HepG2 (cell line): Measurements from ENCODE around the gene TSPAN7. TPM values are rescaled to one million over a fixed set of nuclear protein-coding genes. Genes with fewer than 3 reads are reported as not detected.

Experiments used
- ATAC-seq: fragments of 200-7000 bp; cut with Tn5 transposase; 3 replicates; pipeline ENCODE4 v1.9.1; 2020; ENCODE audit warnings: mild to moderate bottlenecking, moderate library complexity
- BruUV-seq: library from RNA; stranded (reverse); fragments of 400-500 nt; replicated peaks from 2 replicates; lab custom pipeline; 2021; lab: Mats Ljungman, UMichigan
- CTCF ChIA-PET: fragments of 300-600 bp; formaldehyde crosslinking; extraction: SDS; loops from one replicate; lab custom pipeline; 2021; ENCODE audit warnings: low total read pairs, inconsistent platforms, low intra/inter-chr PET ratio; lab: Yijun Ruan, JAX
- POLR2A ChIA-PET: fragments of 350-600 bp; sonication (Branson Sonifier 250); formaldehyde crosslinking; loops from one replicate; lab custom pipeline; 2020; ENCODE audit warnings: antibody characterized with exemption, inconsistent platforms; lab: Yijun Ruan, JAX
- DNase-seq: peaks from one replicate; pipeline ENCODE4 v3.0.0-alpha.2; 2015; ENCODE audit warnings: low spot score
- FAIRE-seq: peaks from 3 replicates; lab custom pipeline; 2011; peaks lifted over from hg19 to GRCh38; lab: Jason Lieb, UNC
- H2AFZ ChIP-seq: one replicate; pipeline ENCODE4 v1.6.1; 2011; ENCODE audit warnings: low read length, inconsistent platforms
- H3K27ac ChIP-seq: fragments of 300-600 bp; 3 replicates; pipeline ENCODE4 v1.8.0; 2011; ENCODE audit warnings: mixed run types, mild to moderate bottlenecking, mixed read lengths, low read length, inconsistent platforms; ENCODE audit not compliant: insufficient read depth; ENCODE audit errors: extremely low read length
- H3K27me3 ChIP-seq, 2 experiments: fragments of 200-600 bp in 1 of 2; 2 replicates in 1 of 2; 3 replicates in 1 of 2; pipeline versions ENCODE4 v1.6.0 to v1.8.0; 2011; ENCODE audit warnings: low read length in 2 of 2, mild to moderate bottlenecking in 2 of 2, moderate library complexity in 2 of 2, inconsistent platforms in 1 of 2; ENCODE audit not compliant: insufficient read depth in 2 of 2, control insufficient read depth in 1 of 2
- H3K36me3 ChIP-seq, 2 experiments: fragments of 200-600 bp in 1 of 2; replicated peaks in 1 of 2; 2 replicates in 1 of 2; 3 replicates in 1 of 2; pipeline versions ENCODE4 v1.5.1 to v1.8.0; 2011; ENCODE audit warnings: low read length in 2 of 2, inconsistent platforms in 1 of 2; ENCODE audit not compliant: insufficient read depth in 2 of 2, control insufficient read depth in 1 of 2
- H3K4me1 ChIP-seq: 2 replicates; pipeline ENCODE4 v1.5.1; 2012; ENCODE audit warnings: low read length, inconsistent platforms; ENCODE audit not compliant: insufficient read depth
- H3K4me2 ChIP-seq: 2 replicates; pipeline ENCODE4 v1.6.0; 2011; ENCODE audit warnings: low read depth, low read length, inconsistent platforms
- H3K4me3 ChIP-seq, 3 experiments: fragments of 200-600 bp in 1 of 3; sonication (generic), shearing (Covaris generic) in 1 of 3; replicated peaks in 1 of 3; 2 replicates each; pipeline ENCODE4 v1.5.1; 2011 to 2016; ENCODE audit warnings: low read length in 3 of 3, inconsistent platforms in 2 of 3, low read depth in 2 of 3, mild to moderate bottlenecking in 2 of 3, control low read depth in 1 of 3, mixed read lengths in 1 of 3; ENCODE audit not compliant: insufficient read depth in 1 of 3
- H3K79me2 ChIP-seq: one replicate; pipeline ENCODE4 v1.6.1; 2011; ENCODE audit warnings: low read length, inconsistent platforms; ENCODE audit not compliant: insufficient read depth
- H3K9ac ChIP-seq: 2 replicates; pipeline ENCODE4 v1.6.0; 2011; ENCODE audit warnings: mild to moderate bottlenecking, low read depth, low read length, inconsistent platforms; ENCODE audit not compliant: insufficient read depth
- H3K9me3 ChIP-seq: 2 replicates; pipeline ENCODE4 v1.5.1; 2012; ENCODE audit warnings: mild to moderate bottlenecking, low read length
- H4K20me1 ChIP-seq: 2 replicates; pipeline ENCODE4 v1.6.0; 2011; ENCODE audit warnings: inconsistent platforms, mild to moderate bottlenecking, low read length, moderate library complexity; ENCODE audit not compliant: insufficient read depth
- NFYC ChIP-seq: IDR thresholded peaks from 2 replicates; pipeline ENCODE4 v1.6.1; 2016; ENCODE audit warnings: missing genetic modification reagents, missing compliant biosample characterization
- PAF1 ChIP-seq: IDR thresholded peaks from 2 replicates; pipeline ENCODE4 v1.6.1; 2016; ENCODE audit warnings: missing genetic modification reagents, missing compliant biosample characterization
- PBX3 ChIP-seq: sonication (generic); formaldehyde crosslinking; IDR thresholded peaks from 2 replicates; pipeline ENCODE4 v1.8.1; 2023; ENCODE audit warnings: missing genetic modification reagents, inconsistent platforms, borderline replicate concordance
- ZNF512B ChIP-seq: sonication (generic); formaldehyde crosslinking; IDR thresholded peaks from 2 replicates; pipeline ENCODE4 v1.5.1; 2020; ENCODE audit warnings: missing genetic modification reagents, mild to moderate bottlenecking, borderline replicate concordance
- ZNF552 ChIP-seq: sonication (generic); formaldehyde crosslinking; IDR thresholded peaks from 2 replicates; pipeline ENCODE4 v1.9.0; 2022; ENCODE audit warnings: missing genetic modification reagents, mild to moderate bottlenecking, borderline replicate concordance
- ZNF558 ChIP-seq: sonication (generic); formaldehyde crosslinking; IDR thresholded peaks from 2 replicates; pipeline ENCODE4 v1.9.0; 2022; ENCODE audit warnings: mild to moderate bottlenecking, missing genetic modification reagents, borderline replicate concordance
- WGBS: methylation state at CpG from one replicate; pipeline ENCODE4 v1.1.6; 2017; ENCODE audit warnings: low lambda C conversion rate; 5-methylcytosine and 5-hydroxymethylcytosine counted together
- in situ Hi-C: cut with HindIII; loops from 2 replicates; pipeline ENCODE4 v1.10.0; 2017; ENCODE audit warnings: low pct_unique_long_range_greater_than_20kb; ENCODE audit not compliant: extremely low pct_ligation_motif_present
- intact Hi-C: fragments of 100-400 bp; cut with micrococcal nuclease; formaldehyde crosslinking; loops from one replicate; pipeline ENCODE4 v1.10.0; 2022; ENCODE audit not compliant: unreplicated experiment
- polyA plus RNA-seq, 8 experiments: library from polyadenylated mRNA; depleted of rRNA in 3 of 8; stranded (reverse) in 7 of 8; unstranded in 1 of 8; fragments of >200 nt; fragmentation: Illumina TruSeq in 4 of 8; extraction: Trizol in 4 of 8; gene quantifications; 2 replicates each; pipeline versions ENCODE4 v1.2.1 to v1.2.3, GENCODE V29; 2011 to 2016; ENCODE audit warnings: low read depth in 4 of 8, missing spikeins in 1 of 8, mixed read lengths in 1 of 8; ENCODE audit not compliant: insufficient read depth in 1 of 8
- total RNA-seq, 5 experiments: library from RNA; depleted of rRNA; stranded (reverse); fragments of >200 nt; fragmentation: Illumina TruSeq; extraction: Trizol; gene quantifications; 2 replicates each; pipeline ENCODE4 v1.2.3, GENCODE V29; 2016; ENCODE audit warnings: low read depth in 1 of 5
- TF ChIP-seq, protein P1 (sequence below): sonication (generic); formaldehyde crosslinking; IDR thresholded peaks from 2 replicates; pipeline ENCODE4 v1.4.0; 2020; ENCODE audit warnings: mild to moderate bottlenecking, missing genetic modification reagents

Gene TSPAN7
- total and polyA plus RNA-seq, 2 of the 13 experiments (the other 11 are each of a cell fraction or from before 2014, with no cell fraction given), result 21.4 to 47.1 TPM

- H3K4me2 ChIP-seq, result no peak overlapping the region
- no peak for DNase-seq
- in situ Hi-C loops, result no loop called here
- 92% methylated on average over 2 of the region's 2 CpGs for WGBS
- H4K20me1 ChIP-seq, result no peaks in the 10 kb centered on the region
- no peak for TF ChIP-seq ZNF558
- TF ChIP-seq, protein P1, sequence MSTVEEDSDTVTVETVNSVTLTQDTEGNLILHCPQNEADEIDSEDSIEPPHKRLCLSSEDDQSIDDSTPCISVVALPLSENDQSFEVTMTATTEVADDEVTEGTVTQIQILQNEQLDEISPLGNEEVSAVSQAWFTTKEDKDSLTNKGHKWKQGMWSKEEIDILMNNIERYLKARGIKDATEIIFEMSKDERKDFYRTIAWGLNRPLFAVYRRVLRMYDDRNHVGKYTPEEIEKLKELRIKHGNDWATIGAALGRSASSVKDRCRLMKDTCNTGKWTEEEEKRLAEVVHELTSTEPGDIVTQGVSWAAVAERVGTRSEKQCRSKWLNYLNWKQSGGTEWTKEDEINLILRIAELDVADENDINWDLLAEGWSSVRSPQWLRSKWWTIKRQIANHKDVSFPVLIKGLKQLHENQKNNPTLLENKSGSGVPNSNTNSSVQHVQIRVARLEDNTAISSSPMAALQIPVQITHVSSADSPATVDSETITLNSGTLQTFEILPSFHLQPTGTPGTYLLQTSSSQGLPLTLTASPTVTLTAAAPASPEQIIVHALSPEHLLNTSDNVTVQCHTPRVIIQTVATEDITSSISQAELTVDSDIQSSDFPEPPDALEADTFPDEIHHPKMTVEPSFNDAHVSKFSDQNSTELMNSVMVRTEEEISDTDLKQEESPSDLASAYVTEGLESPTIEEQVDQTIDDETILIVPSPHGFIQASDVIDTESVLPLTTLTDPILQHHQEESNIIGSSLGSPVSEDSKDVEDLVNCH (CRISPR knock-in tag), result no peak
- TF ChIP-seq ZNF552 (CRISPR knock-in tag), result no peak
- TF ChIP-seq NFYC, result no peak
- TF ChIP-seq ZNF512B (CRISPR knock-in tag), result no peak
- TF ChIP-seq PBX3, result no peak
- TF ChIP-seq PAF1, result no peak
- no peak overlapping the region for H3K9ac ChIP-seq
- CTCF ChIA-PET, result no interaction called here
- no peak for ATAC-seq
- no peaks in the 10 kb centered on the region for H3K4me1 ChIP-seq
- no peaks in the 10 kb centered on the region for H3K9me3 ChIP-seq
- intact Hi-C loops, result no loop called here
- no peak overlapping the region for H3K4me3 ChIP-seq
- H3K27me3 ChIP-seq, result no peaks in the 10 kb centered on the region
- H3K27ac ChIP-seq, result no peak overlapping the region
- BruUV-seq, result no TSS peak
- H2AFZ ChIP-seq, result no peak overlapping the region
- no peaks in the 10 kb centered on the region for H3K79me2 ChIP-seq
- POLR2A ChIA-PET, result no interaction called here
- H3K36me3 ChIP-seq, result no peaks in the 10 kb centered on the region
- FAIRE-seq, result no peak
Observed at GRCh38 chrX:38594434-38594833, 33.1 kb downstream of the TSPAN7 start.
